HG03045 (cell line): ENCODE results near the gene HOXB7.

Experiments used
- ATAC-seq: cut with Tn5 transposase; IDR thresholded peaks from one replicate; pipeline ENCODE4 v1.9.1; 2021; ENCODE audit warnings: mild to moderate bottlenecking, moderate library complexity; ENCODE audit not compliant: unreplicated experiment

HOXB7 gene

GRCh38 chr17:48596735-48597527, 13.9 kb downstream of the HOXB7 start:
- no peak for ATAC-seq

DNA sequence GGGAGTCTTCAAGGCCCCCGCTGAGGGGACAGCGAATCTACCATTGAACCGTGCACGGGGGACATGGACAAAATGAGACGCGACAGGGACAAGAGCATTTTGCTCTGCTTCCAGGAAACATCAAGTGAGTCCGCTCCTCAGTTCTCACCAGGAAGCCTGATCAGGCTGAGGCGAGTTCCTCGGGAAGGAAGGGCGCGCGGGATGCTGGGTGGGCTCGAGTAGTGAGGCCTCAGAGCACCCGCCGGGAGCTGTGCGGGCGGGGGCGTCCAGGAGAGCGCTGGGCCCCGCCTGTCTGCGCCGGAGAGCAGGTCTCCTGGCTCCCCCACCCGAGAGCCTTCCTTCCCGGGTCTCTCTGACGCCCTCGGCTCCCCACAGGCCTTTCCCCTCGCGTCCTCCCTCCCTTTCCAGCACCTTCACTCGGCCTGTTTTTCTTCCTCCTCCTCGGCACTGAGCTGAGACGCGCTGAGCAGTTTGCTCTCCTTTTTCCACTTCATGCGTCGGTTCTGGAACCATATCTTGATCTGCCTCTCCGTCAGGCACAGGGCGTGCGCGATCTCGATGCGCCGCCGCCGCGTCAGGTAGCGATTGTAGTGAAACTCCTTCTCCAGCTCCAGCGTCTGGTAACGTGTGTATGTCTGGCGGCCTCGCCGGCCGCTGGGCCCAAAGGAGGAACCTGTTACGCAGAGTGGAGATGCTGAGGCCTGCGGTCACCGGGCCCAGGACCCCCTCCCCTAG, 14.7 kb downstream of the HOXB7 start:
- no peak for ATAC-seq

GRCh38 chr17:48595278-48595999, 15.4 kb downstream of the HOXB7 start:
- ATAC-seq, result no peak

GRCh38 chr17:48594538-48595277, 16.1 kb downstream of the HOXB7 start:
- no peak for ATAC-seq

DNA sequence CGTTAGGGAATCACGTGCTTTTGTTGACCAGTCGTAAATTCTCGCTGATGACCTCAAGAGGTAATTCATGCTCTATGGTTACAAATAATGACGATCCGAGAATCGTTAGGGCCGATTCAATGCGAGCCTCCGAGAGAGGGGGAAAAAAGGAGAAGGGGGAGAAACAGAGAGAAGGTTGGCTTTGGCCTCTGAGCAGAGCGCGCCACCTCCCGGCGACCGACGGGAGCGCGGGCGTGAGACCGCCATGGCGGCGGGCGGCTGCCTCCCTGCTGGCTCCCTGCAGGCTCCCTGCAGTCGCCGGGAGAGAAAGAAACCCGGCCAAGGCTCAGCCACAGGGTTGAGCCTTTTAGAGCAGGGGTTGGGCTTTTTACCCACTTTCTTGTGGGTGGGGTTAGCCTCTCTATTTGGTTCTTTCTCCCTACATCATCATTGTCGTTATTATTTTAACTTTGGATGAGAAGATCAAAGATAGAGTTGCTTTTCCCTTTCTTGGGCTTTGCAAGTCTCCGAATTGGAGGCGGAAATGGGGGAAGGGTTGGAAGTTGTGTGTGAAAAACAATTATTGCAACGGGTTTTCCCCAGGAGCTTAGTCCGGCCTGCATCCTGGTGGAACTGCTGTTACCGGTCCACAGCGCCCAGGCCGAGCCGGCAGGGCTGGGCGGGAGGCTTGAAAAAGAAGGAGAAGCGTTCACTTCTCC, 16.8 kb downstream of the HOXB7 start:
- ATAC-seq, result no peak

- no peak for ATAC-seq
Observed at GRCh38 chr17:48593126-48593829, 17.5 kb downstream of the HOXB7 start, which contains the start of gene HOXB5. Gene HOXB5, minus strand, starts transcription at chr17:48593779. Its CDS starts 97 bp downstream, at chr17:48593682.

- no peak for ATAC-seq
Observed at GRCh38 chr17:48592577-48592976, 18.2 kb downstream of the HOXB7 start.

- no peak for ATAC-seq
Observed at GRCh38 chr17:48592057-48592514, 18.7 kb downstream of the HOXB7 start.

GRCh38 chr17:48591255-48592056, 19.4 kb downstream of the HOXB7 start:
- no peak for ATAC-seq

GRCh38 chr17:48590607-48591161, 20.1 kb downstream of the HOXB7 start:
- ATAC-seq, result no peak

- no peak for ATAC-seq
Observed at GRCh38 chr17:48589831-48590606, 20.8 kb downstream of the HOXB7 start, which contains the start of gene HOXB3. Gene HOXB3, minus strand, starts transcription at chr17:48590241. Its CDS starts 37,767 bp downstream, at chr17:48552474.

GRCh38 chr17:48589060-48589830, 21.6 kb downstream of the HOXB7 start:
- ATAC-seq, result no peak

- ATAC-seq, result no peak
Observed at GRCh38 chr17:48588528-48588927, 22.3 kb downstream of the HOXB7 start.

- ATAC-seq, result no peak
Observed at GRCh38 chr17:48588074-48588415, 22.8 kb downstream of the HOXB7 start.

DNA sequence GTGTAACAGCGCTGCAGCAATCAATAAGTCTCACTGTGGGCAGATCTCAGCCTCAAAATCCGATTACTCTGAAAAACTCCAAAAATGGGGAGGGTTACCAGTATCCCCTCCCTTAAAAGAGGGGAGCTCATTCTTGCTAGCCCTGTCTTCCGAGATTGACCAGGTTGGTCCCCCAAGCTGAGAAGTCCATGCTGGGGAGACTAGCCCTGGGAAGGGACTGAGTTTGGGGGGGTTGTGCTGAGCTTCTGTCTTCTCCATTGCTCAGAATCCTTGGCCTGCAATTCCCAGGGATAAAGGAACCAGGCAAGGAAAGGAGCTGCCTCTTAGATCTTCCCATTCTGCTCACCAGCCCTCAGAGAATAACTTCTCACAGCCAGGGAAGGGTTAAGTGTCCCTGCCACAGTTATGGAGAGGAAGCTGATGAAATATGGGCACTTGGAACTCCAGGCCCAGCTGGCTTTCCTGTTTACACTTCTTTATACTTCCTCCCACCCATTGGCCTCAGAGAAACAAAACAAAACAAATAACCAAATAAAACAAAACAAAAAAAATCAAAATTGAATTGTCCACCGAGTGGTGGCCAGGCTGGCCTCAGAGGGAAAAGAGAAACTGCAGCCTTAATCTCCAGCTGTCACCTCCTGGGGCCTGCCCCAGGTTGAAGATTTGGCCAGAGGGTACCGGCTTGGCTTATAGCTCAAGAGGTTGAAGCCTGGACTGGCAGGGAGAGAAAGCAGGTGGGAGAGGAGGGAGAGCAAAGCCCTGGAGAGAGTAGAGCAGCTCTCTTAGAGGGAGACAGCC, 23.3 kb downstream of the HOXB7 start:
- ATAC-seq, result no peak
